ENCODE measurements around the gene PBX1. TPM values are rescaled to one million over a fixed set of nuclear protein-coding genes. Genes with fewer than 3 reads are reported as not detected.

The PBX1 gene
- total RNA-seq, 6 donors from 2014 or later, result 17.8 to 59.6 (median 38.3) TPM

GRCh38 chr1:164767752-164768402 lies 208.9 kb downstream of the PBX1 start:
- DNase-seq (no peak), ATAC-seq (ENCODE audit: low FRiP score in 2 of 2) (no peak)
- H3K4me3 ChIP-seq, result no peak overlapping the region
- no peak for TF ChIP-seq POLR2A (IDR thresholded peaks at IDR 0.05)
- TF ChIP-seq POLR2AphosphoS5 (IDR thresholded peaks at IDR 0.05), result no peak
- TF ChIP-seq EP300 (IDR thresholded peaks at IDR 0.05), result no peak
- TF ChIP-seq CTCF (IDR thresholded peaks at IDR 0.05), result no peak
- peaks cover 18 to 24% (median 23%) of the 10 kb centered on the region in 4 donors for H3K4me1 ChIP-seq
- H3K27ac ChIP-seq, result peak overlapping the region in 3 of 4 donors; percentile 6 to 45 (median 35)
- no peaks in the 10 kb centered on the region for H3K36me3 ChIP-seq
- no peaks in the 10 kb centered on the region for H3K27me3 ChIP-seq
- H3K9me3 ChIP-seq, result no peaks in the 10 kb centered on the region
- WGBS, 2 donors, result 76 to 77% methylated on average over 3 of the region's 3 CpGs

GRCh38 chr1:164768619-164769018 lies 209.6 kb downstream of the PBX1 start:
- peak in 1 of 2 donors; percentile 44 for ATAC-seq (ENCODE audit: low FRiP score in 2 of 2)
- DNase-seq, result no peak
- TF ChIP-seq EP300 (IDR thresholded peaks at IDR 0.05), result no peak
- no peak for TF ChIP-seq CTCF (IDR thresholded peaks at IDR 0.05)
- TF ChIP-seq POLR2A (IDR thresholded peaks at IDR 0.05), result no peak
- no peak for TF ChIP-seq POLR2AphosphoS5 (IDR thresholded peaks at IDR 0.05)
- H3K4me3 ChIP-seq, result no peak overlapping the region
- 88 to 89% methylated on average over 5 of the region's 5 CpGs for WGBS, 2 donors
- no peaks in the 10 kb centered on the region for H3K36me3 ChIP-seq
- peaks cover 18 to 29% (median 25%) of the 10 kb centered on the region in 4 donors for H3K4me1 ChIP-seq
- no peaks in the 10 kb centered on the region for H3K27me3 ChIP-seq
- peak overlapping the region in 2 of 4 donors; percentile 6 to 35 for H3K27ac ChIP-seq
- H3K9me3 ChIP-seq, result no peaks in the 10 kb centered on the region

DNA sequence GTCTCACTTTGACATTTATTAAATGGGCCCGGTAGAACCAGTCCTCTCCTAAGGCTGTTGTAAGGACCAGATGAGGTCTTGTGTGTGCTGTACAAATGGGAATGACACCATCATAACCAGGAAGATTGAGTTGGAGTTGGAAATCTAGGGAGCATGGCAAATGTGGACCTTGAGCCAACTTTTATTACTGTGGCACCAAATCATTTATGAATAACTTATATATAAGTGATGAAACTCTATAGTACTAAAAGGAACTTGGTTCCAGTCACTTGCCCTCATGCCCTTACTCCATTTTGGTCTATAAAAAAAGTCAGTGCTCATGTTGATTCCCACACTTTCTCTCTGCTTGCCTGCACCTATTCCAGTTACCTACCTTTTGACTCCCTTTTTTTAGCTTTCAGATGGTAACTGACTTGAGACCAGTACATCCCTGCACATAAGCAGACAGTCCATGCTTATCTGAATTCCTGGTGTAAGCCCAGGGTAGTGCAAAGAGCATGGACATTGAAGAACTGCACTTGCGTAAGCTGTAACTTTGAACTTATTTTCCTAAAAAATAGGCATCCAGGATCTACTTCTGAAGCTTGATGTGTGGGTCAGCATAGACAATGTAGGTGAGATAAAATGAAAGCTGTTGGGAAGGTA lies 210.6 kb downstream of the PBX1 start:
- no peak overlapping the region for H3K27ac ChIP-seq
- H3K4me1 ChIP-seq, result peaks cover 23 to 35% (median 29%) of the 10 kb centered on the region in 4 donors
- 90 to 91% methylated on average over 2 of the region's 2 CpGs for WGBS, 2 donors

GRCh38 chr1:164770131-164770529 lies 211.1 kb downstream of the PBX1 start:
- no peaks in the 10 kb centered on the region for H3K27me3 ChIP-seq
- no peak overlapping the region for H3K4me3 ChIP-seq
- WGBS, 2 donors, result 79 to 86% methylated on average over 2 of the region's 2 CpGs
- TF ChIP-seq POLR2AphosphoS5 (IDR thresholded peaks at IDR 0.05), result no peak
- no peak for TF ChIP-seq POLR2A (IDR thresholded peaks at IDR 0.05)
- TF ChIP-seq CTCF (IDR thresholded peaks at IDR 0.05), result no peak
- TF ChIP-seq EP300 (IDR thresholded peaks at IDR 0.05), result no peak
- no peak overlapping the region for H3K27ac ChIP-seq
- DNase-seq (no peak), ATAC-seq (ENCODE audit: low FRiP score in 2 of 2) (no peak)
- no peaks in the 10 kb centered on the region for H3K36me3 ChIP-seq
- peaks cover 26 to 40% (median 32%) of the 10 kb centered on the region in 4 donors for H3K4me1 ChIP-seq
- no peaks in the 10 kb centered on the region for H3K9me3 ChIP-seq

More for the DNA sequence above, 210.6 kb downstream of the PBX1 start:
- H3K36me3 ChIP-seq, result no peaks in the 10 kb centered on the region
- H3K9me3 ChIP-seq, result no peaks in the 10 kb centered on the region
- DNase-seq, result no peak
- no peak overlapping the region for H3K4me3 ChIP-seq
- ATAC-seq (ENCODE audit: low FRiP score in 2 of 2), result no peak
- TF ChIP-seq POLR2AphosphoS5 (IDR thresholded peaks at IDR 0.05), result no peak
- no peak for TF ChIP-seq POLR2A (IDR thresholded peaks at IDR 0.05)
- no peak for TF ChIP-seq CTCF (IDR thresholded peaks at IDR 0.05)
- H3K27me3 ChIP-seq, result no peaks in the 10 kb centered on the region
